T-cell (primary cell): ENCODE data around the gene ERF. TPM values are rescaled to one million over a fixed set of nuclear protein-coding genes. Genes with fewer than 3 reads are reported as not detected.

Source experiments
- ATAC-seq, 4 experiments: fragments of 200-7000 bp in 3 of 4; fragments of 150-1000 bp in 1 of 4; cut with Tn5 transposase; replicated peaks in 1 of 4; 1 replicate in 3 of 4; 2 replicates in 1 of 4; pipeline ENCODE4 v1.10.0; 2021; ENCODE audit warnings: moderate library complexity in 3 of 4, mild to moderate bottlenecking in 2 of 4, moderate number of reproducible peaks in 1 of 4
- CTCF ChIA-PET, 2 donors: fragments of 300-600 bp; sonication (Branson Sonifier 250); formaldehyde crosslinking; loops; one replicate each; lab custom pipeline; 2022; ENCODE audit warnings: antibody characterized with exemption in 2 of 2; lab: Charles Lee
- POLR2A ChIA-PET, 2 donors: fragments of 300-600 bp; sonication (Branson Sonifier 250); formaldehyde crosslinking; loops; one replicate each; lab custom pipeline; 2022; ENCODE audit warnings: antibody characterized with exemption in 2 of 2; lab: Charles Lee
- DNase-seq, 35 experiments: peaks; one replicate each; pipeline versions ENCODE4 v3.0.0 to v3.0.0-alpha.2; 2013 to 2023
- H3K27ac ChIP-seq: one replicate; pipeline ENCODE4 v1.5.1; 2013; ENCODE audit warnings: low read length
- H3K27me3 ChIP-seq, 2 experiments: replicated peaks in 1 of 2; 1 replicate in 1 of 2; 2 replicates in 1 of 2; pipeline versions ENCODE4 v1.6.1 to v1.7.0; 2013; ENCODE audit warnings: low read length in 1 of 2, mixed read lengths in 1 of 2; ENCODE audit not compliant: control insufficient read depth in 2 of 2, insufficient read depth in 2 of 2; ENCODE audit errors: extremely low read depth in 1 of 2
- H3K36me3 ChIP-seq, 2 donors: 1 replicate in 1 of 2; 2 replicates in 1 of 2; pipeline versions ENCODE4 v1.6.1 to v1.7.0; 2013; ENCODE audit warnings: low read length in 1 of 2; ENCODE audit not compliant: control insufficient read depth in 2 of 2, insufficient read depth in 1 of 2; ENCODE audit errors: extremely low read depth in 1 of 2
- H3K4me1 ChIP-seq, 2 experiments: 1 replicate in 1 of 2; 2 replicates in 1 of 2; pipeline versions ENCODE4 v1.6.1 to v1.7.0; 2013; ENCODE audit warnings: low read length in 2 of 2, mixed read lengths in 1 of 2; ENCODE audit not compliant: insufficient read depth in 2 of 2, control insufficient read depth in 1 of 2; ENCODE audit errors: extremely low read depth in 1 of 2
- H3K4me3 ChIP-seq, 2 donors: 1 replicate in 1 of 2; 2 replicates in 1 of 2; pipeline versions ENCODE4 v1.5.1 to v1.7.0; 2013; ENCODE audit warnings: mild to moderate bottlenecking in 2 of 2, low read length in 1 of 2, moderate library complexity in 1 of 2; ENCODE audit not compliant: control insufficient read depth in 1 of 2; ENCODE audit errors: extremely low read depth in 1 of 2
- H3K9me3 ChIP-seq: 2 replicates; pipeline ENCODE4 v1.7.0; 2013
- H3K27ac Mint-ChIP-seq, 2 donors: one replicate each; pipeline ENCODE4 v1.8.0; 2020 to 2021; ENCODE audit warnings: mild to moderate bottlenecking in 2 of 2, mixed read lengths in 2 of 2
- H3K27me3 Mint-ChIP-seq, 2 donors: one replicate each; pipeline ENCODE4 v1.8.0; 2021 to 2022; ENCODE audit warnings: mixed read lengths in 2 of 2
- H3K36me3 Mint-ChIP-seq: one replicate; pipeline ENCODE4 v1.8.0; 2021; ENCODE audit warnings: mixed read lengths
- H3K4me1 Mint-ChIP-seq, 3 donors: one replicate each; pipeline ENCODE4 v1.8.0; 2020 to 2022; ENCODE audit warnings: mixed read lengths in 3 of 3, mild to moderate bottlenecking in 1 of 3
- H3K4me3 Mint-ChIP-seq, 3 donors: one replicate each; pipeline ENCODE4 v1.8.0; 2020 to 2022; ENCODE audit warnings: mild to moderate bottlenecking in 3 of 3, mixed read lengths in 3 of 3, moderate library complexity in 3 of 3
- H3K9me3 Mint-ChIP-seq, 3 donors: one replicate each; pipeline ENCODE4 v1.8.0; 2020 to 2022; ENCODE audit warnings: mixed read lengths in 3 of 3
- WGBS: methylation state at CpG from one replicate; pipeline ENCODE4 v1.1.5; 2013; ENCODE audit warnings: missing lambda C conversion rate; ENCODE audit not compliant: insufficient coverage; 5-methylcytosine and 5-hydroxymethylcytosine counted together
- total RNA-seq, 35 experiments: library from RNA in 6 of 35; stranded (reverse) in 6 of 35; fragments of 120-200 nt in 1 of 35; gene quantifications; one replicate each; pipeline versions ENCODE4 v1.2.1 to v1.2.4 and lab custom pipeline; 2013 to 2026

ERF gene
- total RNA-seq, 5 donors from 2014 or later (not counting 1 experiment from before 2014, with no cell fraction given) = 35.9 to 97.3 (median 44.6) TPM

GRCh38 chr19:42288881-42289555 lies 34.1 kb upstream of the ERF start:
- Mint-ChIP-seq H3K9me3 (no peaks in the 10 kb centered on the region), H3K4me1 (peaks cover 21 to 27% (median 27%) of the 10 kb centered on the region in 3 donors), H3K4me3 (no peak overlapping the region), H3K27me3 (no peaks in the 10 kb centered on the region), H3K27ac (no peak overlapping the region), H3K36me3 (peaks cover 13% of the 10 kb centered on the region)
- Histone ChIP-seq H3K27me3 (no peaks in the 10 kb centered on the region), H3K9me3 (no peaks in the 10 kb centered on the region), H3K4me3 (no peak overlapping the region), H3K4me1 (peaks cover 7 to 42% of the 10 kb centered on the region in 2 experiments), H3K36me3 (peaks cover 26 to 68% of the 10 kb centered on the region in 2 donors), H3K27ac (no peak overlapping the region)
- no peak for DNase-seq
- ChIA-PET POLR2A (no interaction called here), CTCF (interaction anchor here in 1 of 2 donors (0.6 kb wide), 1 partner anchor 162 kb away, joined by 3 read pairs; no protein-coding TSS in a partner anchor)
- ATAC-seq = no peak
- 96% methylated on average over 16 of the region's 22 CpGs for whole genome bisulfite sequencing

- ChIA-PET POLR2A (no interaction called here), CTCF (interaction anchor here in 1 of 2 donors (0.6 kb wide), 1 partner anchor 161 kb away, joined by 3 read pairs; no protein-coding TSS in a partner anchor)
- Mint-ChIP-seq H3K27ac (no peak overlapping the region), H3K4me1 (peaks cover 21 to 27% (median 27%) of the 10 kb centered on the region in 3 donors), H3K9me3 (no peaks in the 10 kb centered on the region), H3K27me3 (no peaks in the 10 kb centered on the region), H3K36me3 (peaks cover 11% of the 10 kb centered on the region), H3K4me3 (no peak overlapping the region)
- WGBS = 100% methylated on average over 1 of the region's 4 CpGs
- no peak for DNase-seq
- no peak overlapping the region for H3K27ac ChIP-seq
- no peaks in the 10 kb centered on the region for H3K9me3 ChIP-seq
- no peak overlapping the region for H3K4me3 ChIP-seq
- H3K27me3 ChIP-seq = no peaks in the 10 kb centered on the region
- no peak for ATAC-seq
- H3K36me3 ChIP-seq = peaks cover 22 to 62% of the 10 kb centered on the region in 2 donors
- H3K4me1 ChIP-seq = peaks cover 7 to 42% of the 10 kb centered on the region in 2 experiments
Observed at GRCh38 chr19:42288387-42288786, 33.5 kb upstream of the ERF start.

- H3K36me3 Mint-ChIP-seq = peaks cover 8% of the 10 kb centered on the region
- no peaks in the 10 kb centered on the region for H3K27me3 Mint-ChIP-seq
- H3K4me3 Mint-ChIP-seq = no peak overlapping the region
- H3K36me3 ChIP-seq = peaks cover 22 to 56% of the 10 kb centered on the region in 2 donors
- no peaks in the 10 kb centered on the region for H3K9me3 Mint-ChIP-seq
- peak overlapping the region in 1 of 2 donors; percentile 27 for H3K27ac Mint-ChIP-seq
- DNase-seq (no peak), ATAC-seq (no peak)
- peaks cover 21 to 27% (median 27%) of the 10 kb centered on the region in 3 donors for H3K4me1 Mint-ChIP-seq
- H3K9me3 ChIP-seq = no peaks in the 10 kb centered on the region
- CTCF ChIA-PET = no interaction called here
- peaks cover 13 to 48% of the 10 kb centered on the region in 2 experiments for H3K4me1 ChIP-seq
- H3K4me3 ChIP-seq = no peak overlapping the region
- POLR2A ChIA-PET = no interaction called here
- no peak overlapping the region for H3K27ac ChIP-seq
- no peaks in the 10 kb centered on the region for H3K27me3 ChIP-seq
- 100% methylated on average over 7 of the region's 10 CpGs for WGBS
Observed at GRCh38 chr19:42287827-42288107, 32.8 kb upstream of the ERF start.

- Mint-ChIP-seq H3K36me3 (peaks cover 8% of the 10 kb centered on the region), H3K4me3 (no peak overlapping the region), H3K9me3 (no peaks in the 10 kb centered on the region), H3K27me3 (no peaks in the 10 kb centered on the region), H3K27ac (peak overlapping the region in 1 of 2 donors; percentile 75), H3K4me1 (peaks cover 26 to 27% (median 27%) of the 10 kb centered on the region in 3 donors)
- H3K4me3 ChIP-seq = no peak overlapping the region
- ChIA-PET CTCF (no interaction called here), POLR2A (no interaction called here)
- 97% methylated on average over 26 of the region's 30 CpGs for WGBS
- H3K36me3 ChIP-seq = peaks cover 22 to 51% of the 10 kb centered on the region in 2 donors
- H3K27me3 ChIP-seq = no peaks in the 10 kb centered on the region
- no peak for DNase-seq
- ATAC-seq = no peak
- H3K27ac ChIP-seq = no peak overlapping the region
- no peaks in the 10 kb centered on the region for H3K9me3 ChIP-seq
- H3K4me1 ChIP-seq = peaks cover 17 to 54% of the 10 kb centered on the region in 2 experiments
Observed at GRCh38 chr19:42287017-42287826, 32.3 kb upstream of the ERF start.

GRCh38 chr19:42286349-42287016 lies 31.6 kb upstream of the ERF start:
- Mint-ChIP-seq H3K27ac (peak overlapping the region; percentile 87 to 91), H3K36me3 (peaks cover 3% of the 10 kb centered on the region), H3K27me3 (no peaks in the 10 kb centered on the region), H3K4me1 (peaks cover 22 to 29% (median 22%) of the 10 kb centered on the region in 3 donors), H3K4me3 (peak overlapping the region in 2 of 3 donors; percentile 31 to 91), H3K9me3 (no peaks in the 10 kb centered on the region)
- peaks cover 22 to 48% of the 10 kb centered on the region in 2 donors for H3K36me3 ChIP-seq
- no peak overlapping the region for H3K4me3 ChIP-seq
- POLR2A ChIA-PET = no interaction called here
- H3K4me1 ChIP-seq = peaks cover 21 to 54% of the 10 kb centered on the region in 2 experiments
- DNase-seq = no peak
- no peaks in the 10 kb centered on the region for H3K9me3 ChIP-seq
- WGBS = 89% methylated on average over 7 of the region's 13 CpGs
- CTCF ChIA-PET = no interaction called here
- H3K27me3 ChIP-seq = no peaks in the 10 kb centered on the region
- H3K27ac ChIP-seq = no peak overlapping the region
- no peak for ATAC-seq

GRCh38 chr19:42285988-42286348 lies 31.0 kb upstream of the ERF start:
- 90% methylated on average over 4 of the region's 6 CpGs for WGBS
- peaks cover 3% of the 10 kb centered on the region for H3K36me3 Mint-ChIP-seq
- peaks cover 20 to 32% (median 22%) of the 10 kb centered on the region in 3 donors for H3K4me1 Mint-ChIP-seq
- no peaks in the 10 kb centered on the region for H3K9me3 Mint-ChIP-seq
- peak overlapping the region; percentile 87 to 91 for H3K27ac Mint-ChIP-seq
- H3K4me3 Mint-ChIP-seq = peak overlapping the region; percentile 10 to 91 (median 88)
- ChIA-PET CTCF (interaction anchor here in 1 of 2 donors (1.3 kb wide), 1 partner anchor 43 kb away, joined by 5 read pairs; the partner anchor contains the start of gene GSK3A), POLR2A (interaction anchor here in 1 of 2 donors (0.6 kb wide), 1 partner anchor 44 kb away, joined by 3 read pairs; the partner anchor contains the start of gene GSK3A)
- no peak overlapping the region for H3K4me3 ChIP-seq
- no peaks in the 10 kb centered on the region for H3K9me3 ChIP-seq
- DNase-seq (no peak), ATAC-seq (no peak)
- H3K4me1 ChIP-seq = peaks cover 26 to 54% of the 10 kb centered on the region in 2 experiments
- H3K27ac ChIP-seq = peak overlapping the region; percentile 48
- no peaks in the 10 kb centered on the region for H3K27me3 ChIP-seq
- H3K27me3 Mint-ChIP-seq = no peaks in the 10 kb centered on the region
- H3K36me3 ChIP-seq = peaks cover 18 to 44% of the 10 kb centered on the region in 2 donors
